ENCODE data around the gene RCL1. TPM values are rescaled to one million over a fixed set of nuclear protein-coding genes. Genes with fewer than 3 reads are reported as not detected.

The RCL1 gene
- polyA plus RNA-seq, 1 donor, result 17.4 TPM

- DNase-seq, result no peak
Measured at GRCh38 chr9:4814913-4815312, 22.2 kb downstream of the RCL1 start.

- no peak for DNase-seq
Measured at GRCh38 chr9:4815381-4815956, 22.7 kb downstream of the RCL1 start.

GRCh38 chr9:4820168-4820567 lies 27.4 kb downstream of the RCL1 start:
- no peak for DNase-seq

- DNase-seq, result no peak
Measured at GRCh38 chr9:4821133-4821532, 28.4 kb downstream of the RCL1 start.

GRCh38 chr9:4822057-4822456 lies 29.3 kb downstream of the RCL1 start:
- no peak for DNase-seq

GRCh38 chr9:4826417-4827166 lies 33.8 kb downstream of the RCL1 start:
- no peak for DNase-seq

GRCh38 chr9:4827224-4827623 lies 34.5 kb downstream of the RCL1 start:
- no peak for DNase-seq

- no peak for DNase-seq
Measured at GRCh38 chr9:4828761-4829160, 36.0 kb downstream of the RCL1 start.

GRCh38 chr9:4829969-4830368 lies 37.2 kb downstream of the RCL1 start:
- DNase-seq, result no peak

GRCh38 chr9:4830699-4831098 lies 38.0 kb downstream of the RCL1 start:
- DNase-seq, result no peak

GRCh38 chr9:4831119-4831518 lies 38.4 kb downstream of the RCL1 start:
- DNase-seq, result no peak

GRCh38 chr9:4831944-4832343 lies 39.2 kb downstream of the RCL1 start:
- no peak for DNase-seq

GRCh38 chr9:4832786-4833579 lies 40.2 kb downstream of the RCL1 start:
- DNase-seq, result peak; percentile 30

- DNase-seq, result no peak
Measured at GRCh38 chr9:4833781-4834560, 41.2 kb downstream of the RCL1 start.

- DNase-seq, result no peak
Measured at GRCh38 chr9:4836676-4837075, 43.9 kb downstream of the RCL1 start.

- DNase-seq, result no peak
Measured at GRCh38 chr9:4837261-4838188, 44.8 kb downstream of the RCL1 start.

GRCh38 chr9:4838189-4838546 lies 45.4 kb downstream of the RCL1 start:
- DNase-seq, result no peak

GRCh38 chr9:4839470-4839912 lies 46.7 kb downstream of the RCL1 start:
- DNase-seq, result no peak

GRCh38 chr9:4840018-4840417 lies 47.3 kb downstream of the RCL1 start:
- no peak for DNase-seq

GRCh38 chr9:4842213-4842612 lies 49.5 kb downstream of the RCL1 start:
- no peak for DNase-seq

- DNase-seq, result no peak
Measured at GRCh38 chr9:4842734-4843133, 50.0 kb downstream of the RCL1 start.

All from hindlimb muscle (tissue), 1 donor.